Liver (tissue), 9 donors: ENCODE data around the gene MT2A. TPM values are rescaled to one million over a fixed set of nuclear protein-coding genes. Genes with fewer than 3 reads are reported as not detected.

Experiments used
- DNase-seq: peaks from one replicate; pipeline ENCODE4 v3.0.0-alpha.2; 2017; ENCODE audit warnings: low spot score
- H3K27ac ChIP-seq, 2 donors: one replicate each; pipeline ENCODE4 v1.7.0; 2013; ENCODE audit warnings: inconsistent platforms in 2 of 2, low read length in 2 of 2, control low read depth in 1 of 2, low read depth in 1 of 2, mild to moderate bottlenecking in 1 of 2
- H3K27me3 ChIP-seq, 4 donors: one replicate each; pipeline versions ENCODE4 v1.6.1 to v1.7.0; 2013; ENCODE audit warnings: low read length in 3 of 4, inconsistent platforms in 1 of 4, mild to moderate bottlenecking in 1 of 4, moderate library complexity in 1 of 4; ENCODE audit not compliant: control insufficient read depth in 4 of 4, insufficient read depth in 4 of 4
- H3K36me3 ChIP-seq, 4 donors: one replicate each; pipeline versions ENCODE4 v1.6.1 to v1.7.0; 2013; ENCODE audit warnings: low read length in 3 of 4, mild to moderate bottlenecking in 3 of 4, low read depth in 1 of 4, moderate library complexity in 1 of 4; ENCODE audit not compliant: control insufficient read depth in 4 of 4, insufficient read depth in 3 of 4
- H3K4me1 ChIP-seq, 4 donors: one replicate each; pipeline versions ENCODE4 v1.6.1 to v1.7.0; 2013; ENCODE audit warnings: low read length in 3 of 4, mild to moderate bottlenecking in 3 of 4, moderate library complexity in 1 of 4; ENCODE audit not compliant: control insufficient read depth in 4 of 4, insufficient read depth in 4 of 4
- H3K4me3 ChIP-seq, 3 donors: one replicate each; pipeline versions ENCODE4 v1.6.1 to v1.7.0; 2013; ENCODE audit warnings: low read length in 3 of 3, control low read depth in 1 of 3, low read depth in 1 of 3, mild to moderate bottlenecking in 1 of 3
- H3K9ac ChIP-seq, 2 donors: one replicate each; pipeline ENCODE4 v1.7.0; 2013; ENCODE audit warnings: low read length in 2 of 2, mild to moderate bottlenecking in 2 of 2, moderate library complexity in 2 of 2, control low read depth in 1 of 2, low read depth in 1 of 2
- H3K9me3 ChIP-seq, 4 donors: one replicate each; pipeline versions ENCODE4 v1.6.1 to v1.7.0; 2013; ENCODE audit warnings: low read length in 3 of 4; ENCODE audit not compliant: control insufficient read depth in 4 of 4
- EGR1 ChIP-seq, 2 donors: IDR thresholded peaks; 2 replicates each; pipeline ENCODE4 v1.6.1; 2016 to 2018; ENCODE audit warnings: antibody characterized with exemption in 2 of 2, low read depth in 2 of 2
- FOXA1 ChIP-seq: IDR thresholded peaks from 2 replicates; pipeline ENCODE4 v1.6.1; 2016; ENCODE audit warnings: antibody characterized with exemption
- FOXA2 ChIP-seq: IDR thresholded peaks from 2 replicates; pipeline ENCODE4 v1.6.1; 2016; ENCODE audit warnings: antibody characterized with exemption
- GABPA ChIP-seq, 2 donors: IDR thresholded peaks in 1 of 2; conservative IDR thresholded peaks in 1 of 2; 2 replicates each; pipeline ENCODE4 v1.6.1; 2016; ENCODE audit warnings: antibody characterized with exemption in 2 of 2, mild to moderate bottlenecking in 1 of 2, moderate library complexity in 1 of 2
- HNF4A ChIP-seq, 2 donors: conservative IDR thresholded peaks; 2 replicates each; pipeline ENCODE4 v1.6.1; 2016; ENCODE audit warnings: antibody characterized with exemption in 2 of 2, mild to moderate bottlenecking in 2 of 2
- HNF4G ChIP-seq: IDR thresholded peaks from 2 replicates; pipeline ENCODE4 v1.6.1; 2016; ENCODE audit warnings: antibody characterized with exemption
- JUND ChIP-seq, 2 donors: IDR thresholded peaks; 2 replicates each; pipeline ENCODE4 v1.6.1; 2016; ENCODE audit warnings: antibody characterized with exemption in 2 of 2
- NR2F2 ChIP-seq: IDR thresholded peaks from 2 replicates; pipeline ENCODE4 v1.6.1; 2016; ENCODE audit warnings: antibody characterized with exemption
- RAD21 ChIP-seq, 2 donors: IDR thresholded peaks; 2 replicates each; pipeline ENCODE4 v1.6.1; 2016; ENCODE audit warnings: antibody characterized with exemption in 2 of 2, mild to moderate bottlenecking in 2 of 2
- RXRA ChIP-seq, 2 donors: IDR thresholded peaks; 2 replicates each; pipeline ENCODE4 v1.6.1; 2017 to 2018; ENCODE audit warnings: antibody characterized with exemption in 2 of 2, mild to moderate bottlenecking in 1 of 2
- SP1 ChIP-seq: IDR thresholded peaks from 2 replicates; pipeline ENCODE4 v1.6.1; 2018; ENCODE audit warnings: antibody characterized with exemption, mild to moderate bottlenecking
- TAF1 ChIP-seq: conservative IDR thresholded peaks from 2 replicates; pipeline ENCODE4 v1.6.1; 2016; ENCODE audit warnings: antibody characterized with exemption, mild to moderate bottlenecking
- YY1 ChIP-seq: IDR thresholded peaks from 2 replicates; pipeline ENCODE4 v1.6.1; 2016; ENCODE audit warnings: antibody characterized with exemption, mild to moderate bottlenecking
- WGBS: extraction: QIAGEN DNeasy Blood & Tissue Kit; methylation state at CpG from one replicate; pipeline ENCODE4 v1.1.7; 2013; 5-methylcytosine and 5-hydroxymethylcytosine counted together
- polyA plus RNA-seq, 2 donors: library from polyadenylated mRNA; stranded (reverse) in 1 of 2; unstranded in 1 of 2; fragments of 200-250 nt in 1 of 2; fragments of >200 nt in 1 of 2; fragmentation: Nextera tagmentation in 1 of 2; extraction: Ambion mirVana in 1 of 2; gene quantifications; one replicate each; pipeline versions ENCODE4 v1.2.1 to v1.2.3, GENCODE V29; 2013 to 2015
- total RNA-seq, 2 donors: library from RNA; depleted of rRNA; stranded (reverse); fragments of >200 nt; gene quantifications; one replicate each; pipeline ENCODE4 v1.2.3, GENCODE V29; 2014
- TF ChIP-seq, protein P1 (sequence below): IDR thresholded peaks from 2 replicates; pipeline ENCODE4 v1.6.1; 2016; ENCODE audit warnings: antibody characterized with exemption
- TF ChIP-seq, protein P2 (sequence below): IDR thresholded peaks from 2 replicates; pipeline ENCODE4 v1.6.1; 2016; ENCODE audit warnings: antibody characterized with exemption
- TF ChIP-seq, protein P3 (sequence below): fragments of 150-350 bp; IDR thresholded peaks from 2 replicates; pipeline ENCODE4 v1.5.1; 2017; ENCODE audit warnings: improper control_type of control experiment, low read depth, low read length; ENCODE audit not compliant: missing input control
- TF ChIP-seq, protein P4 (sequence below): IDR thresholded peaks from 2 replicates; pipeline ENCODE4 v1.6.1; 2016; ENCODE audit warnings: antibody characterized with exemption
- TF ChIP-seq, protein P5 (sequence below): IDR thresholded peaks from 2 replicates; pipeline ENCODE4 v1.6.1; 2016; ENCODE audit warnings: antibody characterized with exemption, mild to moderate bottlenecking
- donor health status: healthy.
- donor health status: healthy.
- donor health status: healthy.
- donor health status: healthy.
- donor health status: healthy.

MT2A gene
- total and polyA plus RNA-seq, 4 donors = 45.8 to 5,206 (median 2,233) TPM

DNA sequence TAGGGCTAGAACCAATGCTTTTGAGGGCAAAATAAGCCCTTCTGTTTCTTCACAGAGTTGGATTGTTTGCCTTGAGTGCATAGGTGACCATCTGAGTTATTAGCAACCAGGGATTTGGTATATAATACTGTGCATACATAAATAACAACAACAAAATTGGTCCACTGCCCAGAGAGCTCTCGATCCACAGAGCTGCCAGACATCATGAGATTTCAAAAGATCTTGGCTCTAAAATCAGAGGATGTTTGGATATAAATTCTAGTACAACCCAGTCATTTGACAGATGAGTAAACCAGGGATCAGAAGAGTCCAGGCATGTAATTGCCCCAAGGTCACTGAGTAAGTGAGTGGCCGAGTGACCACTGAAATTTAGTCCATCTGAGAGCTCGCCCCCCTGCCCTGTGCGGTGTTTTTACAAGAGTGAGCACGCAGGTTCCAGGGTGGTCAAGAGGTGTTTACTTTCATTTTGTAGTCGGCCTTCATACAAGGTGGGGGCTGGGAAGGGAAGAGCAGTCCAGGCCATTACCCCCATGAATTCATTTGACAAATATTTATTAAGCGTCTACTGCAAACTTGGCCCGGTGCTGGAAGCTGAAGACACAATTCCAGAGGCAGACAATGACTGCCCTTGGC is 1.8 kb upstream of the MT2A start:
- H3K4me1 ChIP-seq = peaks cover 6 to 37% (median 12%) of the 10 kb centered on the region in 4 donors
- no peaks in the 10 kb centered on the region for H3K36me3 ChIP-seq
- no peaks in the 10 kb centered on the region for H3K9me3 ChIP-seq
- peak overlapping the region in 2 of 3 donors; percentile 3 to 12 for H3K4me3 ChIP-seq
- peak overlapping the region; percentile 22 to 72 for H3K9ac ChIP-seq
- WGBS = 17% methylated on average over 8 of the region's 8 CpGs
- peak; percentile 47 for TF ChIP-seq HNF4G
- peak in 1 of 2 donors; percentile 6 for TF ChIP-seq EGR1 (IDR thresholded peaks at IDR 0.05; ENCODE audit: low read depth in 2 of 2)
- TF ChIP-seq, protein P1, sequence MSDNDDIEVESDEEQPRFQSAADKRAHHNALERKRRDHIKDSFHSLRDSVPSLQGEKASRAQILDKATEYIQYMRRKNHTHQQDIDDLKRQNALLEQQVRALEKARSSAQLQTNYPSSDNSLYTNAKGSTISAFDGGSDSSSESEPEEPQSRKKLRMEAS = no peak
- peak; percentile 55 for TF ChIP-seq TAF1
- no peak for TF ChIP-seq GABPA (IDR thresholded peaks at IDR 0.05 in 1 of 2, conservative IDR thresholded peaks at IDR 0.05 in 1 of 2)
- TF ChIP-seq, protein P2, sequence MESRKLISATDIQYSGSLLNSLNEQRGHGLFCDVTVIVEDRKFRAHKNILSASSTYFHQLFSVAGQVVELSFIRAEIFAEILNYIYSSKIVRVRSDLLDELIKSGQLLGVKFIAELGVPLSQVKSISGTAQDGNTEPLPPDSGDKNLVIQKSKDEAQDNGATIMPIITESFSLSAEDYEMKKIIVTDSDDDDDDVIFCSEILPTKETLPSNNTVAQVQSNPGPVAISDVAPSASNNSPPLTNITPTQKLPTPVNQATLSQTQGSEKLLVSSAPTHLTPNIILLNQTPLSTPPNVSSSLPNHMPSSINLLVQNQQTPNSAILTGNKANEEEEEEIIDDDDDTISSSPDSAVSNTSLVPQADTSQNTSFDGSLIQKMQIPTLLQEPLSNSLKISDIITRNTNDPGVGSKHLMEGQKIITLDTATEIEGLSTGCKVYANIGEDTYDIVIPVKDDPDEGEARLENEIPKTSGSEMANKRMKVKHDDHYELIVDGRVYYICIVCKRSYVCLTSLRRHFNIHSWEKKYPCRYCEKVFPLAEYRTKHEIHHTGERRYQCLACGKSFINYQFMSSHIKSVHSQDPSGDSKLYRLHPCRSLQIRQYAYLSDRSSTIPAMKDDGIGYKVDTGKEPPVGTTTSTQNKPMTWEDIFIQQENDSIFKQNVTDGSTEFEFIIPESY = no peak
- TF ChIP-seq, protein P3, sequence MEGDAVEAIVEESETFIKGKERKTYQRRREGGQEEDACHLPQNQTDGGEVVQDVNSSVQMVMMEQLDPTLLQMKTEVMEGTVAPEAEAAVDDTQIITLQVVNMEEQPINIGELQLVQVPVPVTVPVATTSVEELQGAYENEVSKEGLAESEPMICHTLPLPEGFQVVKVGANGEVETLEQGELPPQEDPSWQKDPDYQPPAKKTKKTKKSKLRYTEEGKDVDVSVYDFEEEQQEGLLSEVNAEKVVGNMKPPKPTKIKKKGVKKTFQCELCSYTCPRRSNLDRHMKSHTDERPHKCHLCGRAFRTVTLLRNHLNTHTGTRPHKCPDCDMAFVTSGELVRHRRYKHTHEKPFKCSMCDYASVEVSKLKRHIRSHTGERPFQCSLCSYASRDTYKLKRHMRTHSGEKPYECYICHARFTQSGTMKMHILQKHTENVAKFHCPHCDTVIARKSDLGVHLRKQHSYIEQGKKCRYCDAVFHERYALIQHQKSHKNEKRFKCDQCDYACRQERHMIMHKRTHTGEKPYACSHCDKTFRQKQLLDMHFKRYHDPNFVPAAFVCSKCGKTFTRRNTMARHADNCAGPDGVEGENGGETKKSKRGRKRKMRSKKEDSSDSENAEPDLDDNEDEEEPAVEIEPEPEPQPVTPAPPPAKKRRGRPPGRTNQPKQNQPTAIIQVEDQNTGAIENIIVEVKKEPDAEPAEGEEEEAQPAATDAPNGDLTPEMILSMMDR = no peak
- no peak for TF ChIP-seq NR2F2
- TF ChIP-seq FOXA1 = peak; percentile 12
- TF ChIP-seq YY1 = peak; percentile 80
- peak in 1 of 2 donors; percentile 54 for TF ChIP-seq JUND (IDR thresholded peaks at IDR 0.05)
- no peak for TF ChIP-seq RAD21 (IDR thresholded peaks at IDR 0.05)
- peak in 1 of 2 donors; percentile 90 for TF ChIP-seq RXRA (IDR thresholded peaks at IDR 0.05)
- no peak for TF ChIP-seq SP1
- TF ChIP-seq, protein P4, sequence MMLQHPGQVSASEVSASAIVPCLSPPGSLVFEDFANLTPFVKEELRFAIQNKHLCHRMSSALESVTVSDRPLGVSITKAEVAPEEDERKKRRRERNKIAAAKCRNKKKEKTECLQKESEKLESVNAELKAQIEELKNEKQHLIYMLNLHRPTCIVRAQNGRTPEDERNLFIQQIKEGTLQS = no peak
- TF ChIP-seq, protein P5, sequence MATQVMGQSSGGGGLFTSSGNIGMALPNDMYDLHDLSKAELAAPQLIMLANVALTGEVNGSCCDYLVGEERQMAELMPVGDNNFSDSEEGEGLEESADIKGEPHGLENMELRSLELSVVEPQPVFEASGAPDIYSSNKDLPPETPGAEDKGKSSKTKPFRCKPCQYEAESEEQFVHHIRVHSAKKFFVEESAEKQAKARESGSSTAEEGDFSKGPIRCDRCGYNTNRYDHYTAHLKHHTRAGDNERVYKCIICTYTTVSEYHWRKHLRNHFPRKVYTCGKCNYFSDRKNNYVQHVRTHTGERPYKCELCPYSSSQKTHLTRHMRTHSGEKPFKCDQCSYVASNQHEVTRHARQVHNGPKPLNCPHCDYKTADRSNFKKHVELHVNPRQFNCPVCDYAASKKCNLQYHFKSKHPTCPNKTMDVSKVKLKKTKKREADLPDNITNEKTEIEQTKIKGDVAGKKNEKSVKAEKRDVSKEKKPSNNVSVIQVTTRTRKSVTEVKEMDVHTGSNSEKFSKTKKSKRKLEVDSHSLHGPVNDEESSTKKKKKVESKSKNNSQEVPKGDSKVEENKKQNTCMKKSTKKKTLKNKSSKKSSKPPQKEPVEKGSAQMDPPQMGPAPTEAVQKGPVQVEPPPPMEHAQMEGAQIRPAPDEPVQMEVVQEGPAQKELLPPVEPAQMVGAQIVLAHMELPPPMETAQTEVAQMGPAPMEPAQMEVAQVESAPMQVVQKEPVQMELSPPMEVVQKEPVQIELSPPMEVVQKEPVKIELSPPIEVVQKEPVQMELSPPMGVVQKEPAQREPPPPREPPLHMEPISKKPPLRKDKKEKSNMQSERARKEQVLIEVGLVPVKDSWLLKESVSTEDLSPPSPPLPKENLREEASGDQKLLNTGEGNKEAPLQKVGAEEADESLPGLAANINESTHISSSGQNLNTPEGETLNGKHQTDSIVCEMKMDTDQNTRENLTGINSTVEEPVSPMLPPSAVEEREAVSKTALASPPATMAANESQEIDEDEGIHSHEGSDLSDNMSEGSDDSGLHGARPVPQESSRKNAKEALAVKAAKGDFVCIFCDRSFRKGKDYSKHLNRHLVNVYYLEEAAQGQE = no peak
- no peak for TF ChIP-seq FOXA2
- TF ChIP-seq HNF4A (conservative IDR thresholded peaks at IDR 0.05) = peak; percentile 68 to 74
- DNase-seq = peak; percentile 52
- no peaks in the 10 kb centered on the region for H3K27me3 ChIP-seq
- peak overlapping the region; percentile 98 to 99 for H3K27ac ChIP-seq
